HG03175 (cell line): ENCODE data around the gene CHRD.

ENCODE experiments used
- ATAC-seq: cut with Tn5 transposase; IDR thresholded peaks from one replicate; pipeline ENCODE4 v1.9.1; 2021; ENCODE audit warnings: mild to moderate bottlenecking, moderate library complexity; ENCODE audit not compliant: unreplicated experiment

Gene CHRD

DNA sequence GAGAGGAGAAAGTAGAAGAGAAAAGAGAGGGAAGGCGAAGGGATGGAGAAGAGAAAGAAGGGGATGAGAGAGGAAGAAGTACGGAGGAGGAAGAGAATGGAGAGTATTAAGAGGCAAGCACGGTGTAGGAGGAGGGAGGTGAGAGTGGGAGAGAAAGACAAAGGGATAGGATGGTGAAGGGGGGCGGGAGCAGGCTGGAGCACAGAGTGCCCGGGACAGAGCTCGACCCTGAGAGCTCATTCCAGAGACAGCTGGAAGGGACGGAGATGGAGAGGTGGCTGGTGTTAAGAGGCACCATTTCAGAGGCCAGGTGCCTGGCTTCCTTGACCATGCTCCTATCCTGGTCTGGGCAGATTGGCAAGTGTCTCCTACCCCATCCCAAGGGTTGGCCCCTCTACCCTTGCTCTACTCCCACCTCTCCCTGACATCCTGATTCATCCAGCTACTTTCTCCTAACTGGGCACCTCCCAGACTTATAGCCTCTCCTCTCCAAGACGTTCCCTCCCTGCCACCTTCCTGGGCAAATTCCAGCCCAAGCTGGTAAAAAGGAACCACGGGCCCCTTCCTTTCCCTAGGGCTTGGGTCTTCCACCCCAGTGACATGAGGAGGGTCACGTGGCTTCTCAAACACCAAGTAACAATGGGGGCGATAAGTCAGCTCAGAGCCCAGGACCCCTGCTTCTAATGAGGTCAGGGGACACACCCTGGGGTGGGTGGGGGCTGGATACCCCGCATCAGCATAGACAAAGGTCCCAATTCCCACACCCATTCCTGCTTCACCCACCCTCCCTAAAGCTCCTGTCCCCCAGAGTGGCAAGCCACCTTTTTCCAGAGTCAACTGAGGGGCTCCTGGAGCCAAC, 19.6 kb upstream of the CHRD start:
- ATAC-seq = no peak

DNA sequence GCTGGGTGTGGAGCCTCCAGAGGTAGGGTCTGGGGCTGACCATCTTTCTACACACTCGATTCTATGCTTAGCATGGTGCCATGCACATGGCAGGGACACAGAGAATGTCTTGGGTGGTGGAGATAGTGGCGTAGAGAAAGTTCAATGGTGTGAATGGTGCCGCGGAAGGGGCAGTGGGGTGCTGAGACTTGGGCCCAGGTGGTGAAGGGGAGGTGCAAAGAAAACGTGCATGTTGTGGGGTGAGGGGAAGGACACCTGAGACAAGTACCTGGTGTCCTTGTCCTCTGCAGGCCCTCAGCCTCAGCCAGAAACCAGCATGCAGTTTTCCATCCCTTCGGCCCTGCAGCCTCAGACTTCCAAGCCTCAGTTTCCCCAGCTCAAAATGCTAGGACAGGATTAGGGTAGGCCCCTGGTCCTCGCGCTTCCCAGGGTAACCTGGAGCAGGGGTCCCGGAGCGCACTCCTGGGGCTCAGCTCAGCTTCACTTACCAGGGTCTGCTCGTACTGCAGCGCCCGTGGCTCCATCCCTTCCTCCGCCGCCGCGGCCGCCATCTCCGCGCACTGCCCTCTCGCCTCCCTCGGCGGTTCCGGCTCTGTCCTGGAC, 18.8 kb upstream of the CHRD start:
- ATAC-seq = peak; percentile 3

DNA sequence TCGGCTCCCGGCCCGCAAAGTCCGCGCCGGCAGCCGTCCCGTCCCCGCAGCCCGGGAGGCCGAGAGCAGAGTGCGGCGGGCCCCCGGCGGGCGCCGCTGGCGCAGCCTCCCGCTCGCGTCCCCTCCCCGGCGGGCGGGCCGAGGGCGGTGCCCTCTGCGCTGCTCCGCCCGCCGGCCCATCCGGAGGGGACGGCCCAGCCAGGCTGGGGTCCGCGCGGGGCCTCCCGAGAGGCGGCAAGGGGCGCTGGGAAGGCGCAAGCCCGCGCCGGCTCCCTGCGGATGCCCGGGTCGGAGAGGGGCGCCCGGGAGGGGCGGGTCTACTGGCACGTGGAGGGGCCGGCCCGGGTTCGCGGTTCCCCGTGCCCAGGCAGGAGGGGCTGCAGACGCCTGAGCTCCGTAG, 18.3 kb upstream of the CHRD start, which contains the start of the genes CLCN2 and POLR2H:
TSS of gene CLCN2 (minus strand) at position 74 of the 400 bp plus-strand sequence. CDS start 126 bp downstream, outside the sequence.
TSS of gene POLR2H (plus strand) at position 179 of the 400 bp plus-strand sequence. CDS start 1,783 bp downstream, outside the sequence.
- peak; percentile 33 for ATAC-seq

DNA sequence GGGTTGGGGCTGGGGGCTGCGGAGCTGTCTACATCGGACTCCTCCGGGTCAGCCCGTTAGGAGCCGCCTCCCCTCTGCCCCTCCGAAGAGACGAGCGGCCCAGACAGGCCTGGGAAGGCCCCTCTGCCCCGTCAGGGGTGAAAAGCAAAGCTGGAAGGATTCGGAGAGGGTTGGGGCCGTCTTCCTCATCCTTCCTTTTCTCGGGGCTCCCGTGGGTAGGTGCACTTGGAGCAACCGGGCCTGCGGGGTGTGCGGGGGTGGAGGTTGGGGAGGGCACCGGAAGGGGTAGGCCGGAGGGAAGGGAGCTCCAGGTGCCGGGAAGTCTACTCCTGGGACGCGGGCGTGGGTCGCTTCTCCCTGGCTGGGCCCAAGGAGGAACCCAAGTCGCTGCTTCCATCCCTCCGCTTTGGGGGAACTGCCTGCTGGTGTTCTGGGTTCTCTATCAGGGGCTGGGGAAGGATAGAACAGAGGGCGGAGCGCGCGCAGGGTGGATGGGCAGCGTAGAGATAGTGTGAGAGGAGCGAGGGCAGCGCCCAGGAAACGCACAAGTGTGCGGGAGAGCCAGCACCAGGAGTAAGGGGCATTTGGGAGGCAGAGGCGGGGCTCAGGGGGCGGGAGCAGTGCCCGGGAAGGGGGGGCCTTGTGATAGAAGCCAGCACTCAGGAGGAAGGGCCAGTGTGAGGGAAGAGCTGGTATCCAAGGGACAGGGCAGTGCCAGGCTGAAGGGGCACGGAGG, 17.8 kb upstream of the CHRD start:
- peak; percentile 10 for ATAC-seq

- ATAC-seq = peak; percentile 85
Measured at GRCh38 chr3:184362668-184363546, 16.9 kb upstream of the CHRD start.

GRCh38 chr3:184366619-184367289, 13.1 kb upstream of the CHRD start:
- no peak for ATAC-seq

GRCh38 chr3:184368116-184368515, 11.7 kb upstream of the CHRD start:
- ATAC-seq = no peak

GRCh38 chr3:184368586-184369183, 11.2 kb upstream of the CHRD start:
- no peak for ATAC-seq

DNA sequence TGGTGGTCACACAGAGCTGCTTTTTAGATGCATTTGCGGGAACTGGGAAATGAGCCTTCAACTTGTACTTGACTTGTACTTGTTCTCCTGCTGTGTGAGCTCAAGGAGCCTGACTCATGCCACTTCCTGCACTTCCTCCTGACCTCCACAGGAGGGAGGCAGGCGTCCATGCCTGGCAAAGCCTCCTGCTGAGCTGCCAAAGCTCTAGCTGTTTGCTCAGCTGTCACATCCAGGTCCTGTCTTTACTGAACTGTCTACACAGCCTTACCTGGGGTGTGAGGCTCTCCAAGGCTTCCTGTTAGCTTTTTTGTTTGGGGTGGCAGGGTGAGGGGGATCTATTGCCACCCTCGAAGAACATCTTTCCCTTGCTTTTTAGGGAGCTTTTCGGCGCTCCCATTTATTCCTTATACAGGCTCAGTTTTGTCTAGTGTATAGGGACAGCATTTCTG, 8.3 kb upstream of the CHRD start:
- peak; percentile 91 for ATAC-seq

DNA sequence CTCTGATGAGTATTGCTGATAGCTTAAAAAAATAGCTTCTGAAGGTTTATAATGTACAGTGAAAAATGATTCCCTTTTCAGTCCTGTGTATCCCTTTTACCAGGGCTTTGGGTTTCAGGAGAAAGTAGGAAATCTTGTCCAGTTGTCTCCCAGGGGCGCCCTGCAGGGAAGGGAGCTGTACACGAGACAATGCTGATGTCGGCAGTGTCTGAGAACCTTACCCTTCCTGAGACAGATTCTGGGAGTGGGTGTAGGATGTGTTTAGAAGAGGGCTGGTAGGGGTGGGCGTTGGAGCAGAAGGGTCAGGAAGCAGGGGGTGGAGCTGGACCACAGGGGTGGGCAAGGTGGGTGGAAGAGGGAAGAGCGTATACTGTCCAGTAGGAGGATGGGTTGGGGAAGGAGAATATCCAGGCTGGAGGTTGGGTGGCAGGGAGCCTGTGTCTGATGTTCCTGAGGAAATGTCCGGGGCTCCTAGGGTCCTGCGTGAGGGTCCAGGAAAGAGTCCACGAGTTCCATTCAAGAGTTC, 7.5 kb upstream of the CHRD start:
- ATAC-seq = no peak

- ATAC-seq = no peak
Measured at GRCh38 chr3:184372911-184373310, 6.9 kb upstream of the CHRD start.

- ATAC-seq = no peak
Measured at GRCh38 chr3:184373422-184373821, 6.4 kb upstream of the CHRD start.

DNA sequence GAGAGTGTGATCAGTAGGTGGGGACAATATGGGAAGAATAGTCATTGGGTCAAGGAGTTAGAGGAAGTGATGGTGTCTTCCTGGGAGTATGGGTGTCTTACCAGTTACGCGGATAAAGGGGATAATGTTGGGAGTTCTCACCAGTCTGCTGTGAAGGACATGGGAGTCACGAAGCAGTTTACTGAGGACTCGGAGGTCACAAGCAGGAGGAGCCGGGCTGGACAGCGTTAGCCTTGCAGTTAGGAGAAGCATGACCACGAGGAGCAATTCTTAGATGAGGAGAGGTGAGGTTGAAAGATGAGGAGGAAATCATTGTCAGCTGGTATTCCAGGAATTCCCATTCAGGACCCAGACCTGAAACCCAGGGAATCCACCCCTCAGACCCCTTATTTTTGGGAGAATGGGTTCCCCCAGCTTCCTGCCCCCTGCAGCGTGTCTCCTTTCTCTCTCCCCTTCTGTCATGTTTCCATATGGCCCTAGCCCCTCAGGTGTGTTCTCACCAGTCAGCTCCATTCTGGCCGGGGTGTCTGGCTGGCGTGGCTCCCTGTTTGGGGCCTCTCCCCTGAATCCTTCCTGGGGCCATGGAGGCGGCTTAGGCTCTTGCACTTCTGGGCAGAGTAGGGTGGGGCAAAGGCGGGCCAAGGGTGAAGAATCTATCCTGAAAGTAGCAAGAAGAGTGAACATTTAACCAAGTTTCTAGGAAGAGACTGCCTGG, 4.0 kb upstream of the CHRD start:
- ATAC-seq = no peak

- no peak for ATAC-seq
Measured at GRCh38 chr3:184377374-184377773, 2.5 kb upstream of the CHRD start.

- ATAC-seq = no peak
Measured at GRCh38 chr3:184377882-184378445, 1.9 kb upstream of the CHRD start, which contains the start of gene THPO. TSS of gene THPO (minus strand) at chr3:184378207. CDS start at chr3:184376259, 1,948 bp downstream.

DNA sequence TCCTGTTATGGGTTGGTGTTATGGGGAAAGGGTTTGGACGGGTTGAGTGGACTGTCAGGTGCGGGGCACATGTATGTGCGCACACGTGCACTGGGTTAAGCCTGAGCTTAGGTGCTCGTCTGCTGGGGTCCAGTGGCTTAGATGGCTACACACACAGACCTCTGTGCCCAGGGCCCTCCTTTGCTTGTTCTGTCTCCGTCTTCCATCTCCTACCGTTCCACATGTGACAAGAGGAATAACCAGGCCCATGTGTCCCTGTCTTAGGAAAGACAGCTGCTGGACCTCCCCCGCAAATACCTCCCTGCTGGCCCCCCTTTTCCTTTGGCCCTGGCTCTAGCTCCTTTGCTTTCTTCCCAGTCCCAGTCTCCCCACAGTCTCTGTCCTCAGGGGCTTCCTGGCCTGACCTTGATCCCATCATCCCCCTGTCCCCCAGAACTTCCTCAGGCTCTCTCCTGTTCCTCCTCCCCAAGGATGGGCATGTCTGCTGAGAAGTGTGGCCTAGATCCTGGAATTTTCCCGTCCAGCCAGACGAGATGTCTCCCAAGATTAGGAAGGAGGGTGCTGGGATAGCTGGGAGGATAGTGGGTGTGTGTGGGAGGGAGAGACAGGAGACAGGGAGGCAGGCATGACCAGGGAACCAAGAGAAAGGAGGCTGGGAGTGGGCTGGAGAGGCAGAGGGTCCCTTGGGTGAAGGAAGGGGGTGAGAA, 1.1 kb upstream of the CHRD start:
- ATAC-seq = no peak

DNA sequence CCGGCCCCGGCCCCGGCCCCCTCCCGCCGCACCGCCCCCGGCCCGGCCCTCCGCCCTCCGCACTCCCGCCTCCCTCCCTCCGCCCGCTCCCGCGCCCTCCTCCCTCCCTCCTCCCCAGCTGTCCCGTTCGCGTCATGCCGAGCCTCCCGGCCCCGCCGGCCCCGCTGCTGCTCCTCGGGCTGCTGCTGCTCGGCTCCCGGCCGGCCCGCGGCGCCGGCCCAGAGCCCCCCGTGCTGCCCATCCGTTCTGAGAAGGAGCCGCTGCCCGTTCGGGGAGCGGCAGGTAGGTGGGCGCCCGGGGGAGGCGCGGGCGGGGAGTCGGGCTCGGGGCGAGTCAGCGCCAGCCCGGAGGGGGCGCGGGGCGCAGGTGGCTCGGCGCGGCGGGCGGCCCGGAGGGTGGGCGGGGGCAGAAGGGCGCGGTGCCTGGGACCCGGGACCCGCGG, 352 bp downstream of the CHRD start:
- no peak for ATAC-seq
